HG03442 (cell line): ENCODE measurements around the gene BIRC3.

Source experiments
- ATAC-seq: cut with Tn5 transposase; IDR thresholded peaks from one replicate; pipeline ENCODE4 v1.9.1; 2021; ENCODE audit warnings: mild to moderate bottlenecking, moderate library complexity; ENCODE audit not compliant: unreplicated experiment

BIRC3 gene

DNA sequence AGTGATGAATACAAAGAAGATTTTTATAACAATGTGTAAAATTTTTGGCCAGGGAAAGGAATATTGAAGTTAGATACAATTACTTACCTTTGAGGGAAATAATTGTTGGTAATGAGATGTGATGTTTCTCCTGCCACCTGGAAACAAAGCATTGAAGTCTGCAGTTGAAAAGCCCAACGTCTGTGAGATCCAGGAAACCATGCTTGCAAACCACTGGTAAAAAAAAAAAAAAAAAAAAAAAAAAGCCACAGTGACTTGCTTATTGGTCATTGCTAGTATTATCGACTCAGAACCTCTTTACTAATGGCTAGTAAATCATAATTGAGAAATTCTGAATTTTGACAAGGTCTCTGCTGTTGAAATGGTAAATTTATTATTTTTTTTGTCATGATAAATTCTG is 5.3 kb downstream of the BIRC3 start:
- no peak for ATAC-seq

- ATAC-seq, result no peak
These were observed 6.4 kb downstream of the BIRC3 start for GRCh38 chr11:102323542-102324251.

- ATAC-seq, result no peak
These were observed 7.8 kb downstream of the BIRC3 start for GRCh38 chr11:102325088-102325487.

- no peak for ATAC-seq
These were observed 11.5 kb downstream of the BIRC3 start for GRCh38 chr11:102328748-102329147.

DNA sequence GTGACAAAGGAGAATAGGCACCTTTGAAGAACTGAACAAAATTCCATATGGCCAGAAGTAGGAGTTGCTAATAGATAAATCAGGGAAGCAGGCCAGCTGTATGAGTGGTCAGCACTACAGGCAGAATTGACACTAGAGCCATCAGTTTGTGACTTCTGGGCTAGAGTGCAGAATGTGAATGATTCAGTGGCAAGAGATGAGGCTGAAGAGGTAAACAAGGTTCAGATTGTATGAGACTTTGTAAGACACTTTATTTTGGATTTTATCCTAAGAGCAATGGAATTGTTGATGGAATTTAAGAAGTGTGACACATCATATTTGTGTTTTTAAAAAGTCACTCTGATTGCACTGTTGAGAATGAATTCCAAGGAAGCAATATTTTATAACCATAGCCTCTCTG is 12.9 kb downstream of the BIRC3 start:
- no peak for ATAC-seq

DNA sequence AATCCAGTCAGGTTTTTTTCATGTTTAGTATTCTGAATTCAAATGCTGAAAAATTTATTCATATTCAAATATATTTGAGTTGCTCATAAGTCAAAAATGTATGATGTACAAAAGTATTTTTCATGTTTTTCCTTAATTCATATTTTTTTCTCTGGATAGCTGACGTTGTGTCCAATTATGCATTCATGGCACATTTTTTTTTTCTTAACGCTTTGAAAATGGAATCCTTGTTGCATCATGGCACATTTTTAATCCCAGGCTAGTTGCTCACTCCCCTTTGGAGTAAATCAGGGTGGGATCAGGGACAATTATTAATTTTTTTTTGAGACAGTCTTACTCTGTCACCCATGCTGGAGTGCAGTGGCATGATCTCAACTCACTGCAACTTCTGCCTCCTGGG is 14.1 kb downstream of the BIRC3 start:
- no peak for ATAC-seq

DNA sequence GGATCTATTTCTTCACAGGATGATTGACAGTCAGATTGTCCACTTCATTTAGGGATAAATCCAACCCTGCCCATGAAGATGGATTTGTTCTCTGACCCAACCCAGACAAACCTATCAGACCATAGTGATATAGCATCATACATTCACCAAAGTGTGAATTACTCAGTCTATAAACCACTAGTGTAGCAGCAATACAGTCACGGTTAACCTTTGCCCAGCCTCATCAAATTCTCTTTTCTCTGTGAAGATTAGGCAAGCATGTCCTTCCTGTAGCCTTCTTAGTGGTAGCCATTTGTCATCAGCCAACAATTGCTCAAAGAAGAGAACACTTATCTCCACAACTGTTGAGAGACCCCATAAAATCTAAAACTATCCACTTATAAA is 15.3 kb downstream of the BIRC3 start:
- no peak for ATAC-seq

- no peak for ATAC-seq
These were observed 21.3 kb downstream of the BIRC3 start for GRCh38 chr11:102338479-102339010.

GRCh38 chr11:102341311-102341710 is 24.0 kb downstream of the BIRC3 start:
- ATAC-seq, result peak; percentile 7

GRCh38 chr11:102341844-102342318 is 24.6 kb downstream of the BIRC3 start:
- peak; percentile 40 for ATAC-seq

DNA sequence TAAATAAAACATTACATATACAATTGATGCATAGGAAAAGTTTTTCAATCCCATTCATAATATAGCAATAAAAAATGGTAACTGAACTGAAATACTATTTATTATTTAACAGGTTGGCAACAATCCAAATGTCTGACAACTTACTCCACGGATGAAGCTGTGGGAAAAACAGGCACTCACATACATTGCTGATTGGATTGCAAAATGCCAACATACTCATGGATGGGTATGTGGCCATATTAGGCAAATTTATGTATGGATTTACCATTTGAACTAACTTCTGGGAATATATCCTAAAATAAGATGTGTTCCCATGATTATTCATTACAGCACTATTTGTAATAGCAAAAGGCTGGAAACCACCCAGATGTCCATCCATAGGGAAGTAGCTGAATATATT is 26.5 kb downstream of the BIRC3 start:
- no peak for ATAC-seq

DNA sequence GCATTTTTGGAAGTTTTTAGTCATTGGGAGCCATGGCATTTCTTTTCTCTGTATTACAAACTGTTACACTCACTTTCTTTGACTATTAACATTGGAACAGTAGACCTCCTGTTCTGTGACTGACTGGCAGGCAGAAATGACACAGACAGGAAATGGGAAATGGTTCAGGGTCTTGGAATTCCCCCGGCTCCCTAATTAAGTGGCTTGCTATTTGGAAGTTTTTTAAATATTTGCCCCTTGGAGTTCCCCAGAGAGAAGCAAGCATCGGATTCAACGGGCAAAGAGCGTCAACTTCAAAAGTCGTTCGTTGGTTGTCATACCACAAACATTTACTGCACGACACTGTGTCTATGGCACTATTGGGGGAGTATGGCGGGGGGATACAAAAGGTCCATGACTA is 28.6 kb downstream of the BIRC3 start:
- no peak for ATAC-seq

- ATAC-seq, result no peak
These were observed 29.1 kb downstream of the BIRC3 start for GRCh38 chr11:102346456-102346747.

- peak; percentile 84 for ATAC-seq
These were observed 29.6 kb downstream of the BIRC3 start, which contains the start of gene BIRC2 for GRCh38 chr11:102346748-102347461. Gene BIRC2 (plus strand): TSS chr11:102347214. CDS start chr11:102349855, 2,641 bp downstream.

DNA sequence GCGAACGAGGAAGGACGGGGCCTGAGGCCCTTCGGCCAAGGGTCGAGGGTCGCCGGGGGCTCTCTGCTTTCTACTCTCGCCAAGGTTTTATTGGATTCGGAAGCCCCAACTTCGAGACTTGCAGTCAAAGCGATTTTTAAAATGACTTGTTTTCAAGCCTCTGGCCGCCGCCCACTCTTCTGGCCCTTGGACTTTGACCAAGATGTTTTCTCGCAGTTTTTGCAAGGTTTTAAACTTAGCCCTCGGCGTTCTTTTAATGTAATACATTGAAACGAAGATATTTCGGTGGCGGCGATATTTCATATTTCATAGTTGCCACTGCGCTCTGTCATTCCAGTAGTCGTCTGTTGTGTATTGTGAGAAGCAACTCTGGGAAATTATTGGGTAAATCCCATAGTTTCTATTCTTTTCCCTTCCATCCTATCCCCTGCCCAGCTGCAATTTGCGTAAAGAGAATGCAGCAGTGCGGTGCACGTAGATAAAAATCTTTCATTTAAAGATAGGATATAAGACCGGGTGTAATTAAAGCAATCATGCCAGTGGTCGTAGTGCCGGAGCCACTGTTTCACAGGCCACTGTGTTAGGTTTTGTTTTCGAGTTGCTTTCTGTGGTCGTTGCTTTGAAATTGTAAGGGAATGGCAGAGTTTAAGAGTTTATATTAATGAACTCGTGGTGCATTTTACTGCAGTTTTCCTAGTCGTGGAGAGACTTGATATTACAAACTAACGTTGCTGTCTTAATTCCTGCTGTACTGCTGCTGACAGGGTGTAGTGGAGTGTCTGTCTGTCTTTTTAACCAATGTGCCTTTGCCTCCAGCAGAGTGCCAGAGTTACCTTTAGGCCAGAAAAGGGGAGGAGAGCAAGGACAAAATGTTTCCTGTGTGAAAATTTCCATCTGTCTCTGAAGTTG is 30.4 kb downstream of the BIRC3 start:
- peak; percentile 3 for ATAC-seq

DNA sequence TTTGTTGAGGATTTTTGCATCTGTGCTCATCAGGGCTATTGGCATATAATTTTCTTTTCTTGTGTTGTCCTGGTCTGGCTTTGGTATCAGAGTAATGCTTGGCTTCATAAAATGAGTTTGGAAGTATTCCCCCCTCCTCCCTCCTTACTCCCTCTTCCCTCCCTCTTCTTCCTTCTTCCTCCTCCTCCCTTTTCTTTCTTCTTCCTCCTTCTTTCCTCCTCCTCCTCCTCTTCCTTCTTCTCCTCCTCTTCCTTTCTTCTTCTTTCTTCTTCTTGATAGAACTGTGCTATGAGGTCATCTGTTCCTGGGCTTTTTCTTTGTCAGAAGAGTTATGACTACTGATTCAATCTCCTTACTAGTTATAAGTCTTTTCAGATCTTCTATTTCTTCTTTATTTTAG is 39.8 kb downstream of the BIRC3 start:
- no peak for ATAC-seq

GRCh38 chr11:102359372-102359771 is 42.1 kb downstream of the BIRC3 start:
- no peak for ATAC-seq

- ATAC-seq, result no peak
These were observed 43.4 kb downstream of the BIRC3 start for GRCh38 chr11:102360681-102361080.

DNA sequence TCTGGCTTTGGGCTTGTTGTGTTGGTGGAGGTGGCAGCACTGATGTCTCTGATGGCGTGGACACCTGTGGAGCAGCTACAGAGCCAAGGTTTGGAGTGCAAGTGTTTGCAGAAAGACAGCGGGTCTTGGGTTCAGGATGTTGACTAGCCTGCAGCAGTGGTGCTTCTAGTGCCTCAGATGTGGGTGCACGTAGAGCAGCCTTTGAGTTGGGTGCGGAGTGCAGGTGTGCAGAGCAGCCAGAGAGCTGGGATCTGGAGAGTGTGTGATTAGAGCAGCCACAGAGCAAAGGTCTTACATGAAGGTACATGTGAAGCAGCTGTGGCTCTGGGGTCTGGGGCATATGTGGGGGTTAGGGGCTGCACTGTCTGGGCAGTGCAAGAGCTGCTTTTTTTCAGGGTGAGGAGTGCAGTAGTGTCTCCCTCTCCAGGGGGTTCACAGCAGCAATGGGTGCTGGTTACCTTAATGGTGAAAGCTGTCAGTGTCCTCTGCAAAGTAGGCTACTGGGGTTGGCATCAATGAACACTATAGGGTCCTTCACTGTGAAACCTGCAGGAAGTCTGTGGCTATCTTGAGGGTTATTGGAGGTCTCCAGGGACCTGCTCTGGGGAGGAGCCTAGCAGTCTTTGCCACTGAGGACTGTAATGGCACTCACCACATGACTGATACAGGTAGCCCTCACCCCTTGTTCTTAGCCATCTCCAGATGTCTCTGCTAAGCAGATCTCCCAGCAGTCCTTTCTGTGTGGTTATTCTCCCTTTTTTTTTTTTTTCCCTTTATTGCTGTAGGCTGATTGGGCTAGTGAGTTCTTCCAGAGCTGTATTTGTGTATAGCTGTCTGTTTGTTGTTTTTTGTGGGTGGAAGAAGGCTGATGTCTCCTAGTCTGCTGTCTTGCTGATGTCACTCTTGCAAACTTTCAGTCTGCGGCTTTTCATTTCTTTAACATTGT is 44.1 kb downstream of the BIRC3 start:
- peak; percentile 96 for ATAC-seq

GRCh38 chr11:102364991-102365390 is 47.7 kb downstream of the BIRC3 start:
- no peak for ATAC-seq
